Osteoblast (primary cell): ENCODE results near the gene SLC2A9. TPM values are rescaled to one million over a fixed set of nuclear protein-coding genes. Genes with fewer than 3 reads are reported as not detected.

Experiments
- DNase-seq: peaks from one replicate; pipeline ENCODE4 v3.0.0; 2011; ENCODE audit warnings: low spot score, mixed read lengths; ENCODE audit not compliant: insufficient read length; ENCODE audit errors: missing footprints
- H2AFZ ChIP-seq: 2 replicates; pipeline ENCODE4 v1.6.0; 2011; ENCODE audit warnings: mild to moderate bottlenecking, low read length
- H3K27ac ChIP-seq: 2 replicates; pipeline ENCODE4 v1.5.1; 2011; ENCODE audit warnings: mild to moderate bottlenecking, low read depth, low read length, moderate library complexity
- H3K27me3 ChIP-seq: 2 replicates; pipeline ENCODE4 v1.6.0; 2012; ENCODE audit warnings: mild to moderate bottlenecking, control low read depth, inconsistent platforms, low read length, moderate library complexity; ENCODE audit not compliant: insufficient read depth
- H3K36me3 ChIP-seq: 2 replicates; pipeline ENCODE4 v1.5.1; 2011; ENCODE audit warnings: mild to moderate bottlenecking, low read length, control low read depth, moderate library complexity; ENCODE audit not compliant: insufficient read depth
- H3K4me1 ChIP-seq: 2 replicates; pipeline ENCODE4 v1.5.1; 2011; ENCODE audit warnings: mild to moderate bottlenecking, low read length, control low read depth, moderate library complexity; ENCODE audit not compliant: insufficient read depth
- H3K4me2 ChIP-seq: 2 replicates; pipeline ENCODE4 v1.6.0; 2011; ENCODE audit warnings: mild to moderate bottlenecking, low read length; ENCODE audit not compliant: insufficient read depth
- H3K4me3 ChIP-seq: fragments of 200-600 bp; sonication (generic); 3 replicates; pipeline ENCODE4 v1.5.1; 2012; ENCODE audit warnings: mild to moderate bottlenecking, low read length, inconsistent platforms; ENCODE audit not compliant: insufficient read depth
- H3K79me2 ChIP-seq: 2 replicates; pipeline ENCODE4 v1.6.0; 2012; ENCODE audit warnings: mild to moderate bottlenecking, low read length, control low read depth, inconsistent platforms; ENCODE audit not compliant: insufficient read depth
- H3K9me3 ChIP-seq: 2 replicates; pipeline ENCODE4 v1.5.1; 2011; ENCODE audit warnings: low read depth, low read length, control low read depth
- H4K20me1 ChIP-seq: 2 replicates; pipeline ENCODE4 v1.6.0; 2012; ENCODE audit warnings: mild to moderate bottlenecking, low read length, control low read depth; ENCODE audit not compliant: insufficient read depth
- CTCF ChIP-seq: IDR thresholded peaks from 2 replicates; pipeline ENCODE4 v1.5.1; 2011; ENCODE audit warnings: mild to moderate bottlenecking, low read depth, low read length, moderate library complexity; ENCODE audit errors: extremely low read depth
- total RNA-seq: library from RNA; depleted of rRNA; stranded (reverse); fragments of >200 nt; gene quantifications from 2 replicates; pipeline ENCODE4 v1.2.3, GENCODE V29; 2012

The SLC2A9 gene
- total RNA-seq, 1 donor, result 2.5 TPM

GRCh38 chr4:9996319-9997110 is 24.8 kb downstream of the SLC2A9 start:
- Histone ChIP-seq H3K4me1 (no peaks in the 10 kb centered on the region), H3K4me3 (no peak overlapping the region), H3K27ac (no peak overlapping the region), H3K27me3 (no peaks in the 10 kb centered on the region), H2AFZ (no peak overlapping the region), H4K20me1 (no peaks in the 10 kb centered on the region), H3K36me3 (no peaks in the 10 kb centered on the region), H3K9me3 (no peaks in the 10 kb centered on the region), H3K4me2 (no peak overlapping the region), H3K79me2 (no peaks in the 10 kb centered on the region)
- DNase-seq, result no peak
- no peak for TF ChIP-seq CTCF

GRCh38 chr4:9994246-9994847 is 26.9 kb downstream of the SLC2A9 start:
- DNase-seq, result no peak
- Histone ChIP-seq H3K4me1 (no peaks in the 10 kb centered on the region), H3K27me3 (no peaks in the 10 kb centered on the region), H3K9me3 (no peaks in the 10 kb centered on the region), H3K4me3 (no peak overlapping the region), H3K27ac (no peak overlapping the region), H3K79me2 (no peaks in the 10 kb centered on the region), H2AFZ (no peak overlapping the region), H3K36me3 (no peaks in the 10 kb centered on the region), H4K20me1 (no peaks in the 10 kb centered on the region), H3K4me2 (no peak overlapping the region)
- TF ChIP-seq CTCF, result no peak

DNA sequence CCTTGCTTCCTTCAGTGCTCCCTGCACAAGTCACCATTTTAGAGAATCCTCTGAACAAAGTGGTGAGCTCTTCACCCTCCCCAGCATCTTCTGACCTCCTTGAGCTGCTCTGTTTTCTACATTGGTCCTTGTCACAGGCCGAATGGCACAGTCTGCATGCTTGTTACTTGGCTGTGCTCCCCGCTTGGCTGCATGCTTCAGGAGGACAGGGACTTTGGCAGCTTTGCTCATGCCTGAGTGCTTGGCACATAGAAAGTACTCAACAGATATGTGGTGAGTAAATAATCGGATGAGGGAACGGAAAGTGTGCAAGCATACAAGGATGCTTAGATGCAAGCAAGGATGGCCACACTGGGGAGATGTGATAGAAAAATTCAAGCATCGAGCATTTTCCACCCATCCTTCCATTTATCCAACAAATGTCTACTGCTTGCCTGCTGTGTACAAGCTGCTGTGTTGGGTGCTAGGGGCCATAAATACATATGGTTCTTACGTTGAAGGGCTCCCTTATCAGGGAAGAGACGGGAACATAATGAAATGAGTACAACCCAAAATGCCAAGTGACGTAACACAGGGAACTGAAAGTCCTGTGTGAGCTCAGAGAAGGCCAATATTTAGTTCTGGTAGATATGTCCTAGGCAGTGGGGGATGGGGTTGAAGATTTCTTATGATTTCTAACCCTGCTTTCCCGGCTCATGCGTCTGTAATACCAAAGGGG is 31.2 kb downstream of the SLC2A9 start:
- no peaks in the 10 kb centered on the region for H3K27me3 ChIP-seq
- no peaks in the 10 kb centered on the region for H3K79me2 ChIP-seq
- TF ChIP-seq CTCF, result no peak
- H3K4me3 ChIP-seq, result no peak overlapping the region
- H3K4me2 ChIP-seq, result no peak overlapping the region
- H3K4me1 ChIP-seq, result no peaks in the 10 kb centered on the region
- no peaks in the 10 kb centered on the region for H4K20me1 ChIP-seq
- no peak overlapping the region for H2AFZ ChIP-seq
- no peaks in the 10 kb centered on the region for H3K36me3 ChIP-seq
- no peaks in the 10 kb centered on the region for H3K9me3 ChIP-seq
- no peak overlapping the region for H3K27ac ChIP-seq
- DNase-seq, result peak; percentile 18

- H3K27me3 ChIP-seq, result no peaks in the 10 kb centered on the region
- peak; percentile 8 for DNase-seq
- H2AFZ ChIP-seq, result no peak overlapping the region
- no peaks in the 10 kb centered on the region for H3K4me1 ChIP-seq
- H3K4me3 ChIP-seq, result no peak overlapping the region
- H3K27ac ChIP-seq, result no peak overlapping the region
- no peak for TF ChIP-seq CTCF
- H4K20me1 ChIP-seq, result no peaks in the 10 kb centered on the region
- no peak overlapping the region for H3K4me2 ChIP-seq
- no peaks in the 10 kb centered on the region for H3K79me2 ChIP-seq
- no peaks in the 10 kb centered on the region for H3K9me3 ChIP-seq
- no peaks in the 10 kb centered on the region for H3K36me3 ChIP-seq
Observed at GRCh38 chr4:9988933-9989332, 32.4 kb downstream of the SLC2A9 start.
